GM12878 (cell line): ENCODE data around the gene THAP2. TPM values are rescaled to one million over a fixed set of nuclear protein-coding genes. Genes with fewer than 3 reads are reported as not detected.

Experiments used
- ATAC-seq: fragments of 200-7000 bp; cut with Tn5 transposase; 3 replicates; pipeline ENCODE4 v1.9.1; 2020; ENCODE audit warnings: mild to moderate bottlenecking, moderate library complexity
- BruUV-seq: library from RNA; stranded (reverse); fragments of 400-500 nt; replicated peaks from 2 replicates; lab custom pipeline; 2021; lab: Mats Ljungman, UMichigan
- CTCF ChIA-PET: fragments of 300-600 bp; sonication (Branson Sonifier 250); formaldehyde crosslinking; extraction: SDS; loops from one replicate; lab custom pipeline; 2021; ENCODE audit warnings: inconsistent platforms; lab: Yijun Ruan, JAX
- POLR2A ChIA-PET: fragments of 350-600 bp; formaldehyde crosslinking; extraction: SDS; loops from one replicate; lab custom pipeline; 2021; ENCODE audit warnings: inconsistent platforms; lab: Charles Lee
- RAD21 ChIA-PET: fragments of 300-600 bp; sonication (Branson Sonifier 250); formaldehyde crosslinking; loops from one replicate; lab custom pipeline; 2023; ENCODE audit warnings: antibody characterized with exemption; ENCODE audit not compliant: unreplicated experiment; lab: Charles Lee
- SMC1A ChIA-PET: fragments of 300-600 bp; sonication (Branson Sonifier 250); formaldehyde crosslinking; loops from one replicate; lab custom pipeline; 2023; ENCODE audit not compliant: unreplicated experiment, uncharacterized antibody; lab: Charles Lee
- DNase-seq: peaks from one replicate; pipeline ENCODE4 v3.0.0-alpha.2; 2011; ENCODE audit warnings: low read depth, low spot score
- FAIRE-seq: peaks from 3 replicates; lab custom pipeline; 2011; peaks lifted over from hg19 to GRCh38; lab: Jason Lieb, UNC
- H2AFZ ChIP-seq: 2 replicates; pipeline ENCODE4 v1.6.0; 2011; ENCODE audit warnings: low read depth, low read length, control low read depth; ENCODE audit not compliant: control insufficient read depth
- H3K27ac ChIP-seq: 2 replicates; pipeline ENCODE4 v1.5.1; 2011; ENCODE audit warnings: control low read depth; ENCODE audit not compliant: control insufficient read depth, insufficient read depth
- H3K27me3 ChIP-seq, 2 experiments: replicated peaks in 1 of 2; 2 replicates each; pipeline versions ENCODE4 v1.6.0 to v1.6.1; 2011; ENCODE audit warnings: low read length in 1 of 2; ENCODE audit not compliant: control insufficient read depth in 2 of 2, insufficient read depth in 2 of 2
- H3K36me3 ChIP-seq, 2 experiments: 2 replicates each; pipeline ENCODE4 v1.5.1; 2011; ENCODE audit warnings: low read length in 1 of 2; ENCODE audit not compliant: control insufficient read depth in 2 of 2, insufficient read depth in 2 of 2
- H3K4me1 ChIP-seq: 2 replicates; pipeline ENCODE4 v1.6.1; 2011; ENCODE audit warnings: mild to moderate bottlenecking, low read length, moderate library complexity, mixed read lengths; ENCODE audit not compliant: control insufficient read depth, insufficient read depth
- H3K4me2 ChIP-seq: 2 replicates; pipeline ENCODE4 v1.6.0; 2011; ENCODE audit warnings: control low read depth; ENCODE audit not compliant: control insufficient read depth, insufficient read depth
- H3K4me3 ChIP-seq: fragments of 200-600 bp; sonication (generic); 2 replicates; pipeline ENCODE4 v1.5.1; 2016
- H3K79me2 ChIP-seq: 2 replicates; pipeline ENCODE4 v1.6.0; 2011; ENCODE audit warnings: low read length; ENCODE audit not compliant: control insufficient read depth, insufficient read depth
- H3K9ac ChIP-seq: 2 replicates; pipeline ENCODE4 v1.8.0; 2011; ENCODE audit warnings: low read length, control low read depth, mixed read lengths; ENCODE audit not compliant: control insufficient read depth, insufficient read depth
- H3K9me3 ChIP-seq: replicated peaks from 3 replicates; pipeline ENCODE4 v1.5.1; 2011; ENCODE audit warnings: mild to moderate bottlenecking, low read length; ENCODE audit not compliant: control insufficient read depth, insufficient read depth
- H4K20me1 ChIP-seq: 2 replicates; pipeline ENCODE4 v1.6.0; 2011; ENCODE audit not compliant: control insufficient read depth, insufficient read depth
- CBFB ChIP-seq: IDR thresholded peaks from 2 replicates; pipeline ENCODE4 v1.6.1; 2016; ENCODE audit warnings: antibody characterized with exemption, low read depth
- CBX3 ChIP-seq: fragments of 200-600 bp; sonication (generic); IDR thresholded peaks from 2 replicates; pipeline ENCODE4 v1.6.1; 2016; ENCODE audit warnings: low read depth, borderline replicate concordance
- GABPA ChIP-seq: IDR thresholded peaks from 2 replicates; pipeline ENCODE4 v1.6.1; 2014; ENCODE audit warnings: antibody characterized with exemption, low read depth, mild to moderate bottlenecking, inconsistent platforms
- GATAD2B ChIP-seq: fragments of 450-650 bp; conservative IDR thresholded peaks from 2 replicates; pipeline ENCODE4 v1.6.1; 2017; ENCODE audit warnings: low read depth, mild to moderate bottlenecking, moderate library complexity
- KLF5 ChIP-seq: fragments of 450-650 bp; IDR thresholded peaks from 2 replicates; pipeline ENCODE4 v1.6.1; 2014; ENCODE audit warnings: mild to moderate bottlenecking; ENCODE audit not compliant: partially characterized antibody
- LARP7 ChIP-seq: fragments of 450-650 bp; IDR thresholded peaks from 2 replicates; pipeline ENCODE4 v1.6.1; 2017; ENCODE audit warnings: mild to moderate bottlenecking
- MLLT1 ChIP-seq: fragments of 450-650 bp; IDR thresholded peaks from 2 replicates; pipeline ENCODE4 v1.6.1; 2016; ENCODE audit warnings: mild to moderate bottlenecking
- MTA3 ChIP-seq: IDR thresholded peaks from 2 replicates; pipeline ENCODE4 v1.6.1; 2012; ENCODE audit warnings: low read length, inconsistent platforms, borderline replicate concordance
- SPI1 ChIP-seq: IDR thresholded peaks from 2 replicates; pipeline ENCODE4 v1.6.1; 2011; ENCODE audit warnings: low read depth, mild to moderate bottlenecking, low read length, moderate library complexity, borderline replicate concordance; ENCODE audit not compliant: insufficient read depth
- TCF3 ChIP-seq: IDR thresholded peaks from 2 replicates; pipeline ENCODE4 v1.6.1; 2012; ENCODE audit warnings: low read depth, mild to moderate bottlenecking, low read length, borderline replicate concordance; ENCODE audit not compliant: insufficient read depth
- TCF7 ChIP-seq: IDR thresholded peaks from 2 replicates; pipeline ENCODE4 v1.6.1; 2014; ENCODE audit warnings: antibody characterized with exemption, borderline replicate concordance
- ZNF24 ChIP-seq: fragments of 450-650 bp; IDR thresholded peaks from 2 replicates; pipeline ENCODE4 v1.6.1; 2017; ENCODE audit warnings: antibody characterized with exemption, mild to moderate bottlenecking
- ZSCAN29 ChIP-seq: fragments of 450-650 bp; IDR thresholded peaks from 2 replicates; pipeline ENCODE4 v1.6.1; 2017; ENCODE audit warnings: mild to moderate bottlenecking, moderate library complexity
- WGBS: methylation state at CpG from one replicate; pipeline ENCODE4 v1.1.6; 2016; ENCODE audit warnings: low lambda C conversion rate; ENCODE audit not compliant: insufficient replicate concordance, insufficient coverage; ENCODE audit errors: missing lambda C conversion rate; 5-methylcytosine and 5-hydroxymethylcytosine counted together
- in situ Hi-C: fragments of 300-500 bp; cut with MboI; formaldehyde crosslinking; loops from 9 replicates; pipeline ENCODE4 v1.14.3; 2018; ENCODE audit warnings: mixed read lengths
- intact Hi-C: fragments of 100-400 bp; cut with micrococcal nuclease; formaldehyde crosslinking; loops from one replicate; pipeline ENCODE4 v1.14.2; 2022; ENCODE audit not compliant: unreplicated experiment
- polyA plus RNA-seq, 11 experiments: library from polyadenylated mRNA; depleted of rRNA in 4 of 11; unstranded in 6 of 11; stranded (reverse) in 5 of 11; fragments of >200 nt; fragmentation: Nextera tagmentation in 4 of 11; fragmentation: Illumina TruSeq in 1 of 11; extraction: Ambion mirVana in 4 of 11; extraction: Trizol in 1 of 11; gene quantifications; 1 replicate in 1 of 11; 2 replicates in 10 of 11; pipeline versions ENCODE4 v1.2.1 to v1.2.3, GENCODE V29; 2011 to 2016; ENCODE audit warnings: inconsistent platforms in 2 of 11, missing spikeins in 2 of 11, low read depth in 1 of 11
- total RNA-seq, 4 experiments: library from RNA; depleted of rRNA in 3 of 4; stranded (reverse); fragments of >200 nt in 3 of 4; fragmentation: Illumina TruSeq in 1 of 4; extraction: Trizol in 1 of 4; gene quantifications; 2 replicates each; pipeline versions ENCODE4 v1.2.1 to v1.2.3, GENCODE V29; 2013 to 2021
- TF ChIP-seq, protein P1 (sequence below): IDR thresholded peaks from 2 replicates; pipeline ENCODE4 v1.6.1; 2012; ENCODE audit warnings: low read depth, low read length, improper control_type of control experiment
- TF ChIP-seq, protein P2 (sequence below): fragments of 450-650 bp; IDR thresholded peaks from 2 replicates; pipeline ENCODE4 v1.6.1; 2017; ENCODE audit warnings: antibody characterized with exemption, mild to moderate bottlenecking, moderate library complexity
- TF ChIP-seq, protein P3 (sequence below): fragments of 150-350 bp; IDR thresholded peaks from 2 replicates; pipeline ENCODE4 v1.6.1; 2014; ENCODE audit warnings: mild to moderate bottlenecking, low read depth, low read length

THAP2 gene
- total and polyA plus RNA-seq, 10 of the 15 experiments (the other 5 are each of a cell fraction or from before 2014, with no cell fraction given) = 4.1 to 18.0 (median 7.3) TPM

GRCh38 chr12:71708658-71709057 lies 44.6 kb downstream of the THAP2 start:
- intact Hi-C loops = no loop called here
- WGBS = 100% methylated on average over 1 of the region's 1 CpG
- ATAC-seq (no peak), FAIRE-seq (no peak), DNase-seq (no peak)
- SMC1A ChIA-PET = interaction anchor here (0.7 to 1.5 kb wide), 6 partner anchors 11 to 83 kb away, joined by 3 to 5 read pairs (median 4); partner anchors contain the start of gene TMEM19
- no peak overlapping the region for H3K4me3 ChIP-seq
- RAD21 ChIA-PET = no interaction called here
- CTCF ChIA-PET = interaction anchor here (0.6 to 2.6 kb wide), 3 partner anchors 13 to 80 kb away, joined by 3 to 11 read pairs (median 7); no protein-coding TSS in a partner anchor
- H2AFZ ChIP-seq = no peak overlapping the region
- no peaks in the 10 kb centered on the region for H4K20me1 ChIP-seq
- H3K9me3 ChIP-seq = 0 out of 3 replicates have a peak, but pooled peaks cover 2% of the 10 kb centered on the region
- no peaks in the 10 kb centered on the region for H3K79me2 ChIP-seq
- peaks cover 0 to 3% of the 10 kb centered on the region in 2 experiments; a peak in 1 of 4 replicates for H3K36me3 ChIP-seq
- in situ Hi-C loops = no loop called here
- TF ChIP-seq MLLT1 (no peak), GATAD2B (no peak), MTA3 (no peak), KLF5 (no peak), LARP7 (no peak), TCF3 (no peak), ZNF24 (no peak), ZSCAN29 (no peak), SPI1 (no peak), GABPA (no peak), TCF7 (no peak), CBFB (no peak), CBX3 (no peak)
- TF ChIP-seq, protein P1, sequence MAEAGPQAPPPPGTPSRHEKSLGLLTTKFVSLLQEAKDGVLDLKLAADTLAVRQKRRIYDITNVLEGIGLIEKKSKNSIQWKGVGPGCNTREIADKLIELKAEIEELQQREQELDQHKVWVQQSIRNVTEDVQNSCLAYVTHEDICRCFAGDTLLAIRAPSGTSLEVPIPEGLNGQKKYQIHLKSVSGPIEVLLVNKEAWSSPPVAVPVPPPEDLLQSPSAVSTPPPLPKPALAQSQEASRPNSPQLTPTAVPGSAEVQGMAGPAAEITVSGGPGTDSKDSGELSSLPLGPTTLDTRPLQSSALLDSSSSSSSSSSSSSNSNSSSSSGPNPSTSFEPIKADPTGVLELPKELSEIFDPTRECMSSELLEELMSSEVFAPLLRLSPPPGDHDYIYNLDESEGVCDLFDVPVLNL = no peak
- TF ChIP-seq, protein P2, sequence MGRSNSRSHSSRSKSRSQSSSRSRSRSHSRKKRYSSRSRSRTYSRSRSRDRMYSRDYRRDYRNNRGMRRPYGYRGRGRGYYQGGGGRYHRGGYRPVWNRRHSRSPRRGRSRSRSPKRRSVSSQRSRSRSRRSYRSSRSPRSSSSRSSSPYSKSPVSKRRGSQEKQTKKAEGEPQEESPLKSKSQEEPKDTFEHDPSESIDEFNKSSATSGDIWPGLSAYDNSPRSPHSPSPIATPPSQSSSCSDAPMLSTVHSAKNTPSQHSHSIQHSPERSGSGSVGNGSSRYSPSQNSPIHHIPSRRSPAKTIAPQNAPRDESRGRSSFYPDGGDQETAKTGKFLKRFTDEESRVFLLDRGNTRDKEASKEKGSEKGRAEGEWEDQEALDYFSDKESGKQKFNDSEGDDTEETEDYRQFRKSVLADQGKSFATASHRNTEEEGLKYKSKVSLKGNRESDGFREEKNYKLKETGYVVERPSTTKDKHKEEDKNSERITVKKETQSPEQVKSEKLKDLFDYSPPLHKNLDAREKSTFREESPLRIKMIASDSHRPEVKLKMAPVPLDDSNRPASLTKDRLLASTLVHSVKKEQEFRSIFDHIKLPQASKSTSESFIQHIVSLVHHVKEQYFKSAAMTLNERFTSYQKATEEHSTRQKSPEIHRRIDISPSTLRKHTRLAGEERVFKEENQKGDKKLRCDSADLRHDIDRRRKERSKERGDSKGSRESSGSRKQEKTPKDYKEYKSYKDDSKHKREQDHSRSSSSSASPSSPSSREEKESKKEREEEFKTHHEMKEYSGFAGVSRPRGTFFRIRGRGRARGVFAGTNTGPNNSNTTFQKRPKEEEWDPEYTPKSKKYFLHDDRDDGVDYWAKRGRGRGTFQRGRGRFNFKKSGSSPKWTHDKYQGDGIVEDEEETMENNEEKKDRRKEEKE = no peak
- TF ChIP-seq, protein P3, sequence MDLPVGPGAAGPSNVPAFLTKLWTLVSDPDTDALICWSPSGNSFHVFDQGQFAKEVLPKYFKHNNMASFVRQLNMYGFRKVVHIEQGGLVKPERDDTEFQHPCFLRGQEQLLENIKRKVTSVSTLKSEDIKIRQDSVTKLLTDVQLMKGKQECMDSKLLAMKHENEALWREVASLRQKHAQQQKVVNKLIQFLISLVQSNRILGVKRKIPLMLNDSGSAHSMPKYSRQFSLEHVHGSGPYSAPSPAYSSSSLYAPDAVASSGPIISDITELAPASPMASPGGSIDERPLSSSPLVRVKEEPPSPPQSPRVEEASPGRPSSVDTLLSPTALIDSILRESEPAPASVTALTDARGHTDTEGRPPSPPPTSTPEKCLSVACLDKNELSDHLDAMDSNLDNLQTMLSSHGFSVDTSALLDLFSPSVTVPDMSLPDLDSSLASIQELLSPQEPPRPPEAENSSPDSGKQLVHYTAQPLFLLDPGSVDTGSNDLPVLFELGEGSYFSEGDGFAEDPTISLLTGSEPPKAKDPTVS = no peak
- no peak overlapping the region for H3K27ac ChIP-seq
- no peaks in the 10 kb centered on the region for H3K4me1 ChIP-seq
- BruUV-seq = no TSS peak
- no peak overlapping the region for H3K9ac ChIP-seq
- no peaks in the 10 kb centered on the region for H3K27me3 ChIP-seq
- no peak overlapping the region for H3K4me2 ChIP-seq
- POLR2A ChIA-PET = interaction anchor here (1.4 kb wide), 1 partner anchor 12 kb away, joined by 3 read pairs; no protein-coding TSS in a partner anchor
